WTC11 (cell line): ENCODE data around the gene LEF1. TPM values are rescaled to one million over a fixed set of nuclear protein-coding genes. Genes with fewer than 3 reads are reported as not detected.
A peak's percentile ranks its signal among the peaks of the same experiment; 100 is the strongest.

Source experiments
- ATAC-seq: fragments of 200-7000 bp; cut with Tn5 transposase; 2 replicates; pipeline ENCODE4 v1.10.0; 2021; ENCODE audit warnings: mild to moderate bottlenecking, moderate library complexity
- CTCF ChIA-PET: fragments of 300-600 bp; sonication (Branson Sonifier 250); formaldehyde crosslinking; loops from one replicate; lab custom pipeline; 2021; ENCODE audit warnings: antibody characterized with exemption; lab: Charles Lee
- POLR2A ChIA-PET: fragments of 350-600 bp; sonication (Branson Sonifier 250); formaldehyde crosslinking; loops from one replicate; lab custom pipeline; 2021; ENCODE audit warnings: antibody characterized with exemption; lab: Charles Lee
- DNase-seq: peaks from one replicate; pipeline ENCODE4 v3.0.0; 2021; ENCODE audit warnings: low spot score
- H3K27ac Mint-ChIP-seq: 2 replicates; pipeline ENCODE4 v1.8.0; 2021; ENCODE audit warnings: mixed read lengths
- H3K27me3 Mint-ChIP-seq: 2 replicates; pipeline ENCODE4 v1.8.0; 2021; ENCODE audit warnings: low read depth, mild to moderate bottlenecking, moderate library complexity, mixed read lengths
- H3K36me3 Mint-ChIP-seq: 2 replicates; pipeline ENCODE4 v1.8.0; 2021; ENCODE audit warnings: mixed read lengths
- H3K4me1 Mint-ChIP-seq: 2 replicates; pipeline ENCODE4 v1.8.0; 2022; ENCODE audit warnings: mixed read lengths
- H3K4me3 Mint-ChIP-seq: 2 replicates; pipeline ENCODE4 v1.8.0; 2021; ENCODE audit warnings: mild to moderate bottlenecking, moderate library complexity, mixed read lengths
- H3K9me3 Mint-ChIP-seq: 2 replicates; pipeline ENCODE4 v1.8.0; 2021; ENCODE audit warnings: mixed read lengths
- AFF4 ChIP-seq: sonication (generic); formaldehyde crosslinking; IDR thresholded peaks from 2 replicates; pipeline ENCODE4 v1.8.1; 2023; ENCODE audit warnings: mild to moderate bottlenecking, missing genetic modification reagents, borderline replicate concordance
- ATF6 ChIP-seq: sonication (generic); formaldehyde crosslinking; IDR thresholded peaks from 2 replicates; pipeline ENCODE4 v1.8.1; 2023; ENCODE audit warnings: mild to moderate bottlenecking, missing genetic modification reagents
- CBFB ChIP-seq: sonication (generic); formaldehyde crosslinking; IDR thresholded peaks from 2 replicates; pipeline ENCODE4 v1.8.1; 2022; ENCODE audit warnings: mild to moderate bottlenecking, low read depth, missing genetic modification reagents
- E2F5 ChIP-seq: sonication (generic); formaldehyde crosslinking; IDR thresholded peaks from 2 replicates; pipeline ENCODE4 v1.8.1; 2022; ENCODE audit warnings: mild to moderate bottlenecking, moderate library complexity, missing genetic modification reagents
- ELF4 ChIP-seq: sonication (generic); formaldehyde crosslinking; IDR thresholded peaks from 2 replicates; pipeline ENCODE4 v1.8.1; 2022; ENCODE audit warnings: low read depth, mild to moderate bottlenecking, moderate library complexity, missing genetic modification reagents
- ESRRA ChIP-seq: sonication (generic); formaldehyde crosslinking; IDR thresholded peaks from 2 replicates; pipeline ENCODE4 v1.8.1; 2022; ENCODE audit warnings: mild to moderate bottlenecking, missing genetic modification reagents, borderline replicate concordance
- FOXP1 ChIP-seq: sonication (generic); formaldehyde crosslinking; IDR thresholded peaks from 2 replicates; pipeline ENCODE4 v1.8.0; 2022; ENCODE audit warnings: missing genetic modification reagents, mild to moderate bottlenecking, moderate library complexity, borderline replicate concordance
- MAX ChIP-seq: sonication (generic); formaldehyde crosslinking; IDR thresholded peaks from 2 replicates; pipeline ENCODE4 v1.8.0; 2022; ENCODE audit warnings: mild to moderate bottlenecking, missing genetic modification reagents
- NR2C2 ChIP-seq: sonication (generic); formaldehyde crosslinking; IDR thresholded peaks from 2 replicates; pipeline ENCODE4 v1.8.0; 2022; ENCODE audit warnings: mild to moderate bottlenecking, missing genetic modification reagents
- OVOL2 ChIP-seq: fragments of 250-450 bp; sonication (Bioruptor Pico); IDR thresholded peaks from 2 replicates; pipeline ENCODE4 v1.9.0; 2021; ENCODE audit warnings: mild to moderate bottlenecking, borderline replicate concordance
- PRRX2 ChIP-seq: fragments of 250-450 bp; sonication (Bioruptor Pico); IDR thresholded peaks from 2 replicates; pipeline ENCODE4 v1.8.0; 2021; ENCODE audit warnings: mild to moderate bottlenecking
- RORB ChIP-seq: fragments of 250-450 bp; sonication (Bioruptor Pico); IDR thresholded peaks from 2 replicates; pipeline ENCODE4 v1.9.0; 2021; ENCODE audit warnings: mild to moderate bottlenecking
- TCF7 ChIP-seq: sonication (generic); formaldehyde crosslinking; IDR thresholded peaks from 2 replicates; pipeline ENCODE4 v1.8.0; 2022; ENCODE audit warnings: mild to moderate bottlenecking, low read depth, missing genetic modification reagents, moderate library complexity
- TP53 ChIP-seq: sonication (generic); formaldehyde crosslinking; IDR thresholded peaks from 2 replicates; pipeline ENCODE4 v1.8.1; 2023; ENCODE audit warnings: mild to moderate bottlenecking, missing genetic modification reagents
- ZNF219 ChIP-seq: sonication (generic); formaldehyde crosslinking; IDR thresholded peaks from 2 replicates; pipeline ENCODE4 v1.8.0; 2023; ENCODE audit warnings: missing genetic modification reagents, mild to moderate bottlenecking, borderline replicate concordance
- ZNF671 ChIP-seq: fragments of 250-450 bp; sonication (Bioruptor Pico); IDR thresholded peaks from 2 replicates; pipeline ENCODE4 v1.8.0; 2021; ENCODE audit warnings: mild to moderate bottlenecking
- total RNA-seq: library from RNA; stranded (reverse); gene quantifications from 3 replicates; pipeline ENCODE4 v1.2.3, GENCODE V29; 2021
- TF ChIP-seq, protein P1 (sequence below): sonication (generic); formaldehyde crosslinking; IDR thresholded peaks from 2 replicates; pipeline ENCODE4 v1.8.0; 2022; ENCODE audit warnings: mild to moderate bottlenecking, missing genetic modification reagents
- TF ChIP-seq, protein P2 (sequence below): fragments of 250-450 bp; sonication (Bioruptor Pico); IDR thresholded peaks from 2 replicates; pipeline ENCODE4 v1.9.0; 2021; ENCODE audit warnings: moderate library complexity, mild to moderate bottlenecking, inconsistent platforms, borderline replicate concordance
- TF ChIP-seq, protein P3 (sequence below): sonication (generic); formaldehyde crosslinking; IDR thresholded peaks from 2 replicates; pipeline ENCODE4 v1.8.1; 2022; ENCODE audit warnings: mild to moderate bottlenecking, missing genetic modification reagents, moderate library complexity, borderline replicate concordance

LEF1 gene
- total RNA-seq, 1 experiment from 2014 or later: 1.3 TPM

- no peak overlapping the region for H3K4me3 Mint-ChIP-seq
- H3K27me3 Mint-ChIP-seq: peaks cover 92% of the 10 kb centered on the region
- no peaks in the 10 kb centered on the region for H3K36me3 Mint-ChIP-seq
- ChIA-PET POLR2A (no interaction called here), CTCF (no interaction called here)
- H3K27ac Mint-ChIP-seq: no peak overlapping the region
- H3K4me1 Mint-ChIP-seq: peaks cover 26% of the 10 kb centered on the region
- no peak for ATAC-seq
- TF ChIP-seq ESRRA (no peak), ATF6 (CRISPR knock-in tag) (no peak), ELF4 (CRISPR knock-in tag) (no peak), NR2C2 (CRISPR knock-in tag) (no peak), ZNF671 (no peak), ZNF219 (CRISPR knock-in tag) (no peak), E2F5 (CRISPR knock-in tag) (no peak), OVOL2 (CRISPR knock-in tag) (no peak), PRRX2 (no peak), AFF4 (CRISPR knock-in tag) (no peak), FOXP1 (no peak), TCF7 (CRISPR knock-in tag) (no peak), TP53 (no peak), RORB (CRISPR knock-in tag) (no peak), CBFB (no peak)
- TF ChIP-seq, protein P1, sequence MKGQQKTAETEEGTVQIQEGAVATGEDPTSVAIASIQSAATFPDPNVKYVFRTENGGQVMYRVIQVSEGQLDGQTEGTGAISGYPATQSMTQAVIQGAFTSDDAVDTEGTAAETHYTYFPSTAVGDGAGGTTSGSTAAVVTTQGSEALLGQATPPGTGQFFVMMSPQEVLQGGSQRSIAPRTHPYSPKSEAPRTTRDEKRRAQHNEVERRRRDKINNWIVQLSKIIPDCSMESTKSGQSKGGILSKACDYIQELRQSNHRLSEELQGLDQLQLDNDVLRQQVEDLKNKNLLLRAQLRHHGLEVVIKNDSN (CRISPR knock-in tag): no peak
- TF ChIP-seq, protein P2, sequence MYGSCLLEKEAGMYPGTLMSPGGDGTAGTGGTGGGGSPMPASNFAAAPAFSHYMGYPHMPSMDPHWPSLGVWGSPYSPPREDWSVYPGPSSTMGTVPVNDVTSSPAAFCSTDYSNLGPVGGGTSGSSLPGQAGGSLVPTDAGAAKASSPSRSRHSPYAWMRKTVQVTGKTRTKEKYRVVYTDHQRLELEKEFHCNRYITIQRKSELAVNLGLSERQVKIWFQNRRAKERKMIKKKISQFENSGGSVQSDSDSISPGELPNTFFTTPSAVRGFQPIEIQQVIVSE (CRISPR knock-in tag): no peak
- TF ChIP-seq, protein P3, sequence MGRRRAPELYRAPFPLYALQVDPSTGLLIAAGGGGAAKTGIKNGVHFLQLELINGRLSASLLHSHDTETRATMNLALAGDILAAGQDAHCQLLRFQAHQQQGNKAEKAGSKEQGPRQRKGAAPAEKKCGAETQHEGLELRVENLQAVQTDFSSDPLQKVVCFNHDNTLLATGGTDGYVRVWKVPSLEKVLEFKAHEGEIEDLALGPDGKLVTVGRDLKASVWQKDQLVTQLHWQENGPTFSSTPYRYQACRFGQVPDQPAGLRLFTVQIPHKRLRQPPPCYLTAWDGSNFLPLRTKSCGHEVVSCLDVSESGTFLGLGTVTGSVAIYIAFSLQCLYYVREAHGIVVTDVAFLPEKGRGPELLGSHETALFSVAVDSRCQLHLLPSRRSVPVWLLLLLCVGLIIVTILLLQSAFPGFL (CRISPR knock-in tag): no peak
- DNase-seq: no peak
- no peaks in the 10 kb centered on the region for H3K9me3 Mint-ChIP-seq
Measured at GRCh38 chr4:108174856-108175255, 6.1 kb upstream of the LEF1 start.

GRCh38 chr4:108173599-108174057, 4.9 kb upstream of the LEF1 start:
- peak overlapping the region; percentile 66 for H3K4me3 Mint-ChIP-seq
- H3K36me3 Mint-ChIP-seq: no peaks in the 10 kb centered on the region
- ChIA-PET POLR2A (no interaction called here), CTCF (no interaction called here)
- H3K9me3 Mint-ChIP-seq: no peaks in the 10 kb centered on the region
- peaks cover 96% of the 10 kb centered on the region for H3K27me3 Mint-ChIP-seq
- DNase-seq (no peak), ATAC-seq (no peak)
- peaks cover 37% of the 10 kb centered on the region for H3K4me1 Mint-ChIP-seq
- TF ChIP-seq MAX (CRISPR knock-in tag): no peak
- H3K27ac Mint-ChIP-seq: no peak overlapping the region
